BJ (cell line): ENCODE results near the gene ARMC8. TPM values are rescaled to one million over a fixed set of nuclear protein-coding genes. Genes with fewer than 3 reads are reported as not detected.

Source experiments
- CTCF ChIA-PET: fragments of 350-600 bp; formaldehyde crosslinking; extraction: SDS; loops from one replicate; lab custom pipeline; 2021; ENCODE audit warnings: antibody characterized with exemption, inconsistent platforms; lab: Yijun Ruan, JAX
- POLR2A ChIA-PET: fragments of 300-600 bp; sonication (Branson Sonifier 250); formaldehyde crosslinking; extraction: SDS; loops from one replicate; lab custom pipeline; 2021; ENCODE audit warnings: antibody characterized with exemption; lab: Charles Lee
- DNase-seq: peaks from one replicate; pipeline ENCODE4 v3.0.0-alpha.2; 2011; ENCODE audit warnings: low read depth
- H3K27me3 ChIP-seq: 2 replicates; pipeline ENCODE4 v1.6.0; 2011; ENCODE audit warnings: low read length; ENCODE audit not compliant: control insufficient read depth, insufficient read depth
- H3K36me3 ChIP-seq: 2 replicates; pipeline ENCODE4 v1.5.1; 2011; ENCODE audit warnings: low read length; ENCODE audit not compliant: control insufficient read depth, insufficient read depth
- H3K4me3 ChIP-seq: 2 replicates; pipeline ENCODE4 v1.5.1; 2011; ENCODE audit warnings: low read depth, mild to moderate bottlenecking, control low read depth, low read length
- polyA plus RNA-seq: library from polyadenylated mRNA; depleted of rRNA; stranded (reverse); fragments of >200 nt; gene quantifications from 2 replicates; pipeline ENCODE4 v1.2.3, GENCODE V29; 2011
- TF ChIP-seq, protein P1 (sequence below): IDR thresholded peaks from 2 replicates; pipeline ENCODE4 v1.5.1; 2011; ENCODE audit warnings: low read depth, mild to moderate bottlenecking, control low read depth, inconsistent platforms, low read length, moderate library complexity; ENCODE audit not compliant: insufficient read depth

ARMC8 gene
- polyA plus RNA-seq, 1 experiment = 52.7 TPM

DNA sequence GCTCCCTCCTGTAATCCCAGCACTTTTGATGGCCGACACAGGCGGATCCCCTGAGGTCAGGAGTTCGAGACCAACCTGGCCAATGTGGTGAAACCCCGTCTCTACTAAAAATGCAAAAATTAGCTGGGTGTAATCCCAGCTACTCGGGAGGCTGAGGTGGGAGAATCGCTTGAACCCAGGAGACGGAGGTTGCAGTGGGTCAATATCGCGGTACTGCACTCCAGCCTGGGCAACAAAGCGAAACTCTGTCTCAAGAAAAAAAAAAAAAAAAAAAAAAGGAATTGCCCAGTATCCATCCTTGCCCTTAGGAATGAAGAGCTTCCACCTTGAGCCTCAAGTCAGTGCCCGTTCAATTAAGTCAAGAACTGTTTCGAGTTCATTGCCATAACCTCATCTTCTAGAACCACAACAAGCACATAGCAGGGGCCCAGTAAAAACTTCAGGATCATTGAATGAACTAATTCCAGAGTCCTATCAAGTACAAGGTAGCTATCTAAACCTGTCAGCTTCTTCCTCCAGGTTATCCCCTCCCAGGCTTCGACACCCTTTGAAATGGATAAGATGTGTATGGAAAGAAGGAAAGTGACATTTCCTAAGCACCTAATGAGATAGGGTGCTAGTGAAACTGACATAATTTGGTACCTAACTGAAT lies 13.2 kb upstream of the ARMC8 start:
- no peaks in the 10 kb centered on the region for H3K27me3 ChIP-seq
- TF ChIP-seq, protein P1, sequence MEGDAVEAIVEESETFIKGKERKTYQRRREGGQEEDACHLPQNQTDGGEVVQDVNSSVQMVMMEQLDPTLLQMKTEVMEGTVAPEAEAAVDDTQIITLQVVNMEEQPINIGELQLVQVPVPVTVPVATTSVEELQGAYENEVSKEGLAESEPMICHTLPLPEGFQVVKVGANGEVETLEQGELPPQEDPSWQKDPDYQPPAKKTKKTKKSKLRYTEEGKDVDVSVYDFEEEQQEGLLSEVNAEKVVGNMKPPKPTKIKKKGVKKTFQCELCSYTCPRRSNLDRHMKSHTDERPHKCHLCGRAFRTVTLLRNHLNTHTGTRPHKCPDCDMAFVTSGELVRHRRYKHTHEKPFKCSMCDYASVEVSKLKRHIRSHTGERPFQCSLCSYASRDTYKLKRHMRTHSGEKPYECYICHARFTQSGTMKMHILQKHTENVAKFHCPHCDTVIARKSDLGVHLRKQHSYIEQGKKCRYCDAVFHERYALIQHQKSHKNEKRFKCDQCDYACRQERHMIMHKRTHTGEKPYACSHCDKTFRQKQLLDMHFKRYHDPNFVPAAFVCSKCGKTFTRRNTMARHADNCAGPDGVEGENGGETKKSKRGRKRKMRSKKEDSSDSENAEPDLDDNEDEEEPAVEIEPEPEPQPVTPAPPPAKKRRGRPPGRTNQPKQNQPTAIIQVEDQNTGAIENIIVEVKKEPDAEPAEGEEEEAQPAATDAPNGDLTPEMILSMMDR = no peak
- ChIA-PET CTCF (interaction anchor here (0.7 to 1.2 kb wide), 3 partner anchors 11 to 91 kb away, joined by 3 read pairs; no protein-coding TSS in a partner anchor), POLR2A (interaction anchor here (0.6 kb wide), 1 partner anchor 174 kb away, joined by 3 read pairs; no protein-coding TSS in a partner anchor)
- no peak for DNase-seq
- peak overlapping the region; percentile 98 for H3K4me3 ChIP-seq
- no peaks in the 10 kb centered on the region for H3K36me3 ChIP-seq

DNA sequence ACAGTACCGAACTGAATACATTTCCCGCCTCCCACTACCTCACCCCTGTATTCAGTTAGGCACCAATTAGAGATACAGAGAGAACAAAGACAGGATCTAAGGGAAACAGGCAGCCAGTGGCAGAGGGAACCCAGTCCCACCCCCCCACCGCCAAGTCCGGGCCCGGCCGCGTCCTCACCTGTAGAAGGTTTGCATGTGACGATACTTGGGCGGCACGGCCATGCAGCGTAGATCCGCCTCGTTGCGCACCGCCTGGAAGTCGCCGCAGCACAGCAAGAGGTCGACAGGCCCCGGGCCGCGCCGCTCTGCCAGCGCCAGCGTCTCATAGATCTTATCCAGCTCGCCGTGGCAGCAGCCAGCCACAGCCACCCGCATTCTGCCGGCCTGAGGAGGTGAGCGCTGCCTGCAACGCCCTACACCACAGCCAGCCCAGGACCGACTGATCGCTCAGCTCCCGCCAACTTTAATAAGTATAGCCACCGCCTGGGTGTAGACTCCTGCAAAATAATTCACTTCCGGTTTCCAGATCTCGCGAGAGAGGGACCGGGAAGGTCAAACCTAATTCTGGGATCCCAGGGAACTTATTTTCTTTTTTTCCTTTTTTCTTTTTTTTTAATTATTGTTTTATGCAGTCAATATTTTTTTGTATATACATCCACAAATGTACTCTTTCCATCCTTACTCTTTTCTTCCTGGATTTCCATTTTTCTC lies 12.5 kb upstream of the ARMC8 start, which contains the start of gene DBR1:
Gene DBR1, minus strand, starts transcription at position 501 of the 711 bp plus-strand sequence. Its CDS starts 126 bp downstream, at position 375.
- no peaks in the 10 kb centered on the region for H3K36me3 ChIP-seq
- no peaks in the 10 kb centered on the region for H3K27me3 ChIP-seq
- POLR2A ChIA-PET = interaction anchor here (0.6 kb wide), 1 partner anchor 173 kb away, joined by 3 read pairs; no protein-coding TSS in a partner anchor
- TF ChIP-seq, protein P1 = no peak
- DNase-seq = peak; percentile 24
- CTCF ChIA-PET = interaction anchor here (0.9 to 1.2 kb wide), 2 partner anchors 56 to 107 kb away, joined by 3 read pairs; no protein-coding TSS in a partner anchor
- peak within 1 kb of the TSS; percentile 98 for H3K4me3 ChIP-seq

DNA sequence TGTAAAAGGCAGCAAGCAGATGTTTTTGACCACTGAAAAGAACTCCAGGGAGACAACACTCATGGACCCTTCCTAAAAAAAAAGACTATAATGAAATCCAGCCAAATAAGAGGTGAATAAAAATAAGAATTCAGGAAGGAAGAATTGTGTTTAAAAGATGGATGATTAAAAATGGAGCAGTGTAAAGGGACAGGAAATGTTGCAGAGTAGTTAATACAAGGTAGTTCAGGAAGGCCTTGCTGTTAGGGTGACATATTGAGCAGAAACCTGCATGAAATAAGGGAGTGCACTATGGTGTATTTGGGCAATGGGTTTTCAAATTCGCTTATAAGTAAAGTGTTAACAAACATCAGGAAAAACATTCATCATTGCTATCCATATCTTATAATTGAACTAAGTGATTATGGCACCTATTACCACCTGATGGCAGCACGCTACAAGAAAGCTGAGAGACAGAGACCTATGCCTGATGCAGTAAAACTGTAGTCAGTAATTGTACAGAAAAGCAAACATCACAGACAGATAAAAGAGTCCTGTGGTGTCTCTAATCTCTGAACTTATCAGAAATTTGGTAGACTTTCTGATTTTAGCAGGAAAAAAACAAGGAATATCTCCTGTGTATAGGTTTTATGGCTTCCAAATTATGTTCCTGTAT lies 6.6 kb upstream of the ARMC8 start:
- Histone ChIP-seq H3K27me3 (no peaks in the 10 kb centered on the region; the same call in none of the 2 replicates), H3K4me3 (no peak overlapping the region), H3K36me3 (no peaks in the 10 kb centered on the region)
- ChIA-PET POLR2A (no interaction called here), CTCF (interaction anchor here (0.6 to 1.4 kb wide), 2 partner anchors 151 to 249 kb away, joined by 3 read pairs; no protein-coding TSS in a partner anchor)
- TF ChIP-seq, protein P1 = peak; percentile 34
- no peak for DNase-seq

DNA sequence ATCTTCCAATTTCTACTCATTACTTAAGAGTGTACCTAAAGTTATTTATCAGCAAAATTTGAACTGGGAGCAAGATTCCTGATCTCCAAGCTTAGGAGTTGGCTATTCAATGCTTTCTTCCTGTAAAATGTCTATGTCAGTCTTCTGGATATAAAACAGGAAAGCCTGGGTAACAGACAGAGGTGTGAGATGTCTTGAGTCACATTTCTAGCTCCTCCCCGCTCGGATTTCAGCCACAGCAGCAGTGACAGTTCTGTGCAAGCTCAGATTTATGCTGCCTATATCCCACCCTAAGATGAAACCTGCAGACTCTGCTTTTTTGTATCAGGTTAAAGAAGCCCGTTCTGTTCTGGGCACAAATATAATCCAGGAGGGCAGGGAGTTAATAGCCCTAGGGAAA lies 2.1 kb upstream of the ARMC8 start:
- Histone ChIP-seq H3K4me3 (no peak overlapping the region), H3K36me3 (no peaks in the 10 kb centered on the region), H3K27me3 (no peaks in the 10 kb centered on the region; the same call in none of the 2 replicates)
- POLR2A ChIA-PET = no interaction called here
- CTCF ChIA-PET = no interaction called here
- no peak for DNase-seq
- TF ChIP-seq, protein P1 = no peak
